Hepatocyte (in vitro differentiated cells): Measurements from ENCODE around the gene CLEC4F. TPM values are rescaled to one million over a fixed set of nuclear protein-coding genes. Genes with fewer than 3 reads are reported as not detected.

Experiments
- DNase-seq: peaks from one replicate; pipeline ENCODE4 v3.0.0-alpha.2; 2016; ENCODE audit warnings: low spot score
- H2AFZ ChIP-seq: fragments of 200-600 bp; sonication (generic); 2 replicates; pipeline ENCODE4 v1.6.0; 2016; ENCODE audit warnings: antibody characterized with exemption, mild to moderate bottlenecking
- H3K27ac ChIP-seq: fragments of 200-600 bp; sonication (generic); 2 replicates; pipeline ENCODE4 v1.5.1; 2016; ENCODE audit warnings: mild to moderate bottlenecking
- H3K27me3 ChIP-seq: fragments of 200-600 bp; sonication (generic); 2 replicates; pipeline ENCODE4 v1.6.1; 2016
- H3K36me3 ChIP-seq: fragments of 200-600 bp; sonication (generic); replicated peaks from 2 replicates; pipeline ENCODE4 v1.5.1; 2016; ENCODE audit warnings: low read depth; ENCODE audit not compliant: insufficient read depth
- H3K4me1 ChIP-seq: fragments of 200-600 bp; sonication (generic); 2 replicates; pipeline ENCODE4 v1.5.1; 2016; ENCODE audit warnings: mild to moderate bottlenecking, moderate library complexity; ENCODE audit not compliant: insufficient read depth
- H3K4me2 ChIP-seq: fragments of 200-600 bp; sonication (generic); 2 replicates; pipeline ENCODE4 v1.6.0; 2016
- H3K4me3 ChIP-seq: fragments of 200-600 bp; sonication (generic); 2 replicates; pipeline ENCODE4 v1.5.1; 2016; ENCODE audit warnings: mild to moderate bottlenecking
- H3K79me2 ChIP-seq: fragments of 200-600 bp; sonication (generic); 2 replicates; pipeline ENCODE4 v1.6.0; 2017; ENCODE audit warnings: mild to moderate bottlenecking
- H3K9me2 ChIP-seq: fragments of 200-600 bp; sonication (generic); replicated peaks from 2 replicates; pipeline ENCODE4 v1.6.0; 2017; ENCODE audit warnings: mild to moderate bottlenecking; ENCODE audit not compliant: insufficient read depth
- H3K9me3 ChIP-seq: fragments of 200-600 bp; sonication (generic); 2 replicates; pipeline ENCODE4 v1.5.1; 2016; ENCODE audit warnings: low read depth, mild to moderate bottlenecking
- H4K20me1 ChIP-seq: fragments of 200-600 bp; sonication (generic); 2 replicates; pipeline ENCODE4 v1.6.0; 2016; ENCODE audit warnings: mild to moderate bottlenecking; ENCODE audit not compliant: insufficient read depth, poor library complexity, severe bottlenecking
- EZH2 ChIP-seq: fragments of 200-600 bp; sonication (generic); IDR thresholded peaks from 2 replicates; pipeline ENCODE4 v1.6.1; 2016; ENCODE audit warnings: antibody characterized with exemption, mild to moderate bottlenecking, borderline replicate concordance
- EZH2phosphoT487 ChIP-seq: fragments of 200-600 bp; sonication (generic); IDR thresholded peaks from one replicate; pipeline ENCODE4 v1.6.1; 2018; ENCODE audit warnings: antibody characterized with exemption, mild to moderate bottlenecking, low read depth, moderate library complexity; ENCODE audit not compliant: unreplicated experiment, severe bottlenecking
- WGBS: methylation state at CpG from one replicate; pipeline ENCODE4 v1.1.6; 2016; ENCODE audit warnings: low lambda C conversion rate; ENCODE audit errors: missing lambda C conversion rate; 5-methylcytosine and 5-hydroxymethylcytosine counted together
- polyA plus RNA-seq: library from polyadenylated mRNA; unstranded; fragments of >200 nt; fragmentation: Nextera tagmentation; extraction: Ambion mirVana; gene quantifications from 2 replicates; pipeline ENCODE4 v1.2.1, GENCODE V29; 2016
- total RNA-seq: library from RNA; depleted of rRNA; stranded (reverse); fragments of >200 nt; gene quantifications from 2 replicates; pipeline ENCODE4 v1.2.3, GENCODE V29; 2014
- TF ChIP-seq, protein P1 (sequence below): fragments of 200-600 bp; sonication (generic); IDR thresholded peaks from 2 replicates; pipeline ENCODE4 v1.5.1; 2016; ENCODE audit warnings: antibody characterized with exemption, mild to moderate bottlenecking; ENCODE audit not compliant: poor library complexity

Gene CLEC4F
- total and polyA plus RNA-seq, 2 experiments from 2014 or later: not detected

DNA sequence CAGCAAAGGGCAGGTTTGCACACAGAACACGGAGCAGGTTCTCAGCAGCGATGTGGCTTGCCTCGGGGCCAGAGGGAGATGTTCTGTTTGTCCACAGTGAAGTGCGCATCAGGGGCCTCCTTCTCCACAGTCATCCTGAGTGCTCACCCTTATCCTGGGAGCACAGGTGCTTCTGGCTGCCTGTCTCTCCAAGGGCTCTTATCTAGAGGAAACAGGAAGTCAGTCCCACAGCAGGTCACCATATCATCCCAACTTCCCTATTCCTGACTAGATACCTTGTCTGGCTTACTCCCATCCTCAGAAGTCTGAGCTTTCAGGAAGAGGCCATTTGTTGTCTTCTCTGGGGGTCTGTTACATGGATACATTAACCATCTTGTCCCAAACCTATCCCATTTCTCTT lies 15.2 kb upstream of the CLEC4F start, which contains the start of gene CD207:
TSS of gene CD207 (minus strand) at position 174 of the 400 bp plus-strand sequence. CDS start at position 134, 40 bp downstream.
- H3K36me3 ChIP-seq: no peaks in the 10 kb centered on the region
- H4K20me1 ChIP-seq: no peaks in the 10 kb centered on the region
- no peak within 1 kb of the TSS for H3K4me3 ChIP-seq
- no peaks in the 10 kb centered on the region for H3K4me1 ChIP-seq
- DNase-seq: no peak
- H3K27me3 ChIP-seq: no peaks in the 10 kb centered on the region
- no peak within 1 kb of the TSS for H3K4me2 ChIP-seq
- H3K9me3 ChIP-seq: no peaks in the 10 kb centered on the region
- H3K27ac ChIP-seq: no peak within 1 kb of the TSS
- no peak within 1 kb of the TSS for H2AFZ ChIP-seq
- TF ChIP-seq, protein P1, sequence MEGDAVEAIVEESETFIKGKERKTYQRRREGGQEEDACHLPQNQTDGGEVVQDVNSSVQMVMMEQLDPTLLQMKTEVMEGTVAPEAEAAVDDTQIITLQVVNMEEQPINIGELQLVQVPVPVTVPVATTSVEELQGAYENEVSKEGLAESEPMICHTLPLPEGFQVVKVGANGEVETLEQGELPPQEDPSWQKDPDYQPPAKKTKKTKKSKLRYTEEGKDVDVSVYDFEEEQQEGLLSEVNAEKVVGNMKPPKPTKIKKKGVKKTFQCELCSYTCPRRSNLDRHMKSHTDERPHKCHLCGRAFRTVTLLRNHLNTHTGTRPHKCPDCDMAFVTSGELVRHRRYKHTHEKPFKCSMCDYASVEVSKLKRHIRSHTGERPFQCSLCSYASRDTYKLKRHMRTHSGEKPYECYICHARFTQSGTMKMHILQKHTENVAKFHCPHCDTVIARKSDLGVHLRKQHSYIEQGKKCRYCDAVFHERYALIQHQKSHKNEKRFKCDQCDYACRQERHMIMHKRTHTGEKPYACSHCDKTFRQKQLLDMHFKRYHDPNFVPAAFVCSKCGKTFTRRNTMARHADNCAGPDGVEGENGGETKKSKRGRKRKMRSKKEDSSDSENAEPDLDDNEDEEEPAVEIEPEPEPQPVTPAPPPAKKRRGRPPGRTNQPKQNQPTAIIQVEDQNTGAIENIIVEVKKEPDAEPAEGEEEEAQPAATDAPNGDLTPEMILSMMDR: no peak
- TF ChIP-seq EZH2 (no peak), EZH2phosphoT487 (no peak)
- no peaks in the 10 kb centered on the region for H3K9me2 ChIP-seq
- WGBS: 94% methylated on average over 4 of the region's 4 CpGs
- no peaks in the 10 kb centered on the region for H3K79me2 ChIP-seq

GRCh38 chr2:70834881-70835280 lies 14.5 kb upstream of the CLEC4F start:
- Histone ChIP-seq H3K36me3 (no peaks in the 10 kb centered on the region), H3K9me3 (no peaks in the 10 kb centered on the region), H3K79me2 (no peaks in the 10 kb centered on the region), H3K4me2 (no peak overlapping the region), H4K20me1 (no peaks in the 10 kb centered on the region), H3K4me3 (no peak overlapping the region), H3K27me3 (no peaks in the 10 kb centered on the region), H2AFZ (no peak overlapping the region), H3K9me2 (no peaks in the 10 kb centered on the region), H3K27ac (no peak overlapping the region), H3K4me1 (no peaks in the 10 kb centered on the region)
- DNase-seq: no peak
- 75% methylated on average over 4 of the region's 4 CpGs for WGBS
- TF ChIP-seq, protein P1: no peak
- TF ChIP-seq EZH2 (no peak), EZH2phosphoT487 (no peak)

DNA sequence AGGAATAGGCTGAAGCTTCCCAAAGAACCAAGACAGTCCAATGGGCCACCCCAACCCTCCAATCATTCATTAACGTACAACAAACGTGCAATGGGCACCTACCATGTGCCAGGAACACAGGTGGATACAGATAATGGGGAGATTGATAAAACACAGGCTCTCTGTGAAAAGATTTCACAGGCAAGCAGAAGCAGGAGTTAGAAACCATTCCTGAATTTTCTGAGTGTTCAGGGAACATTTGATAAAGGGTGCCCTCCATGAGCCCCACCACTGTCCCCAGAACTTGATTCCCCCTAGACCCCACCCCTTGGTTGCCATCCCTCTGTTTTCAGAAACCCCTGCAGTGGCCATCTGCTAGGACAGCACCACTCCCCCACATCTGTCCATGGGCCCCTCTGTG lies 13.7 kb upstream of the CLEC4F start:
- H3K4me1 ChIP-seq: no peaks in the 10 kb centered on the region
- no peaks in the 10 kb centered on the region for H4K20me1 ChIP-seq
- no peaks in the 10 kb centered on the region for H3K9me3 ChIP-seq
- WGBS: 85% methylated on average over 2 of the region's 2 CpGs
- H3K27ac ChIP-seq: no peak overlapping the region
- no peak overlapping the region for H3K4me2 ChIP-seq
- H3K9me2 ChIP-seq: no peaks in the 10 kb centered on the region
- H2AFZ ChIP-seq: no peak overlapping the region
- H3K36me3 ChIP-seq: no peaks in the 10 kb centered on the region
- H3K4me3 ChIP-seq: no peak overlapping the region
- no peaks in the 10 kb centered on the region for H3K79me2 ChIP-seq
- TF ChIP-seq EZH2: no peak
- TF ChIP-seq, protein P1: no peak
- no peaks in the 10 kb centered on the region for H3K27me3 ChIP-seq
- no peak for DNase-seq

GRCh38 chr2:70833246-70833645 lies 12.8 kb upstream of the CLEC4F start:
- no peak for DNase-seq
- Histone ChIP-seq H3K4me1 (no peaks in the 10 kb centered on the region), H3K9me3 (no peaks in the 10 kb centered on the region), H2AFZ (no peak overlapping the region), H3K4me2 (no peak overlapping the region), H3K27ac (no peak overlapping the region), H3K79me2 (no peaks in the 10 kb centered on the region), H3K36me3 (no peaks in the 10 kb centered on the region), H3K27me3 (no peaks in the 10 kb centered on the region), H4K20me1 (no peaks in the 10 kb centered on the region), H3K4me3 (no peak overlapping the region), H3K9me2 (no peaks in the 10 kb centered on the region)
- 86% methylated on average over 1 of the region's 1 CpG for WGBS
- TF ChIP-seq EZH2 (no peak), EZH2phosphoT487 (no peak)
- TF ChIP-seq, protein P1: no peak
